ENCODE data around the gene ITGBL1.

- TF ChIP-seq CTCF (IDR thresholded peaks at IDR 0.05) (no peak), TCF7 (CRISPR knock-in tag; IDR thresholded peaks at IDR 0.05; ENCODE audit: low read depth) (no peak), FOXP1 (CRISPR knock-in tag; IDR thresholded peaks at IDR 0.05; ENCODE audit: borderline replicate concordance) (no peak), NR2C2 (CRISPR knock-in tag; IDR thresholded peaks at IDR 0.05) (no peak), CREB1 (CRISPR knock-in tag; IDR thresholded peaks at IDR 0.05) (no peak), ZSCAN18 (CRISPR knock-in tag; IDR thresholded peaks at IDR 0.05) (no peak), RORB (CRISPR knock-in tag; IDR thresholded peaks at IDR 0.05) (no peak), ZNF138 (CRISPR knock-in tag; conservative IDR thresholded peaks at IDR 0.05) (no peak)
Observed at GRCh38 chr13:101572456-101572855, 120.0 kb downstream of the ITGBL1 start.
